Omental fat pad (tissue), 4 donors: ENCODE measurements around the gene COQ5. TPM values are rescaled to one million over a fixed set of nuclear protein-coding genes. Genes with fewer than 3 reads are reported as not detected.

ENCODE experiments used
- ATAC-seq: fragments of 150-250 bp; one replicate; pipeline ENCODE4 v1.9.1; 2016; ENCODE audit warnings: mild to moderate bottlenecking, moderate library complexity; ENCODE audit not compliant: low FRiP score
- DNase-seq: peaks from one replicate; pipeline ENCODE4 v3.0.0-alpha.2; 2019; ENCODE audit warnings: low spot score
- CTCF ChIP-seq, 3 donors: fragments of 450-650 bp; IDR thresholded peaks; one replicate each; pipeline ENCODE4 v1.5.1; 2016 to 2017; ENCODE audit warnings: antibody characterized with exemption in 3 of 3, mild to moderate bottlenecking in 3 of 3, moderate library complexity in 2 of 3
- total RNA-seq, 4 donors: library from RNA; depleted of rRNA; stranded (reverse); fragments of >200 nt; gene quantifications; one replicate each; pipeline ENCODE4 v1.1.0, GENCODE V29; 2016

The COQ5 gene
- 10 to 100 TPM; 14.4 to 31.2 (median 25.4) TPM for total RNA-seq

- TF ChIP-seq CTCF (IDR thresholded peaks at IDR 0.05): no peak
- peak; percentile 79 for DNase-seq
- ATAC-seq: peak; percentile 91
Observed at GRCh38 chr12:120528861-120529525, at the start of gene COQ5. TSS of gene COQ5 (minus strand) at chr12:120529158. CDS start at chr12:120529141, 17 bp downstream.

- DNase-seq: no peak
- no peak for TF ChIP-seq CTCF (IDR thresholded peaks at IDR 0.05)
- ATAC-seq: no peak
Observed at GRCh38 chr12:120574106-120574505, 45.1 kb upstream of the COQ5 start.

GRCh38 chr12:120573560-120573959 lies 44.6 kb upstream of the COQ5 start:
- TF ChIP-seq CTCF (IDR thresholded peaks at IDR 0.05): no peak
- DNase-seq (no peak), ATAC-seq (no peak)

- no peak for TF ChIP-seq CTCF (IDR thresholded peaks at IDR 0.05)
- DNase-seq (no peak), ATAC-seq (peak; percentile 41)
Observed at GRCh38 chr12:120571299-120571698, 42.3 kb upstream of the COQ5 start.

GRCh38 chr12:120563495-120563894 lies 34.5 kb upstream of the COQ5 start:
- TF ChIP-seq CTCF (IDR thresholded peaks at IDR 0.05): no peak
- DNase-seq (no peak), ATAC-seq (no peak)

GRCh38 chr12:120562906-120563305 lies 33.9 kb upstream of the COQ5 start:
- TF ChIP-seq CTCF (IDR thresholded peaks at IDR 0.05): no peak
- no peak for ATAC-seq
- DNase-seq: no peak

- ATAC-seq: no peak
- no peak for TF ChIP-seq CTCF (IDR thresholded peaks at IDR 0.05)
- DNase-seq: no peak
Observed at GRCh38 chr12:120557589-120557988, 28.6 kb upstream of the COQ5 start.
